Inflammatory macrophage treated with lipopolysaccharide for 1 hour (primary cell): Measurements from ENCODE around the gene FAM200B.
A peak's percentile ranks its signal among the peaks of the same experiment; 100 is the strongest.

ENCODE experiments used
- DNase-seq, 2 donors: peaks; one replicate each; pipeline ENCODE4 v3.0.0-alpha.2; 2020 to 2022

The FAM200B gene

DNA sequence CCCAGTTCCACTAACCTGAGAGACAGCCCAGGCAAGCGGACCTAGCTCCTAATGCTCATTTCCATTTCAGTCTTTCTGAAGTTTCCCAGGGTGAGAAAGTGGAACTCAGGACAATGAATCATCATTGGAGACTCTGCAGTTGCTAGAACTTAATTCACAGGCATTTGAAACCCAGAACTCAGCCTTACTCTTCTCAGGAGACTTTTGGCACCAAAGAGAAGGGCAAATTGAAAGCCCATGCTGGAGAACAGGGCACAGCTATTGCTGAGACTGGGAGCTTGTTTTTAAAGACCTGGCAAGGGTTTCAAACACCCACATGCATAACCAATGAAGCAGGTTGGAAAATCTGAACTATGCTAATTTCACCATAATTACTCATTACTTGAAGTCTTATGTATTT is 57.2 kb downstream of the FAM200B start:
- DNase-seq = peak; percentile 36 to 70
